Mucosa of rectum (tissue), 2 donors: ENCODE results near the gene TMEM263.
"Not testable (repeated sequence)": the region's sequence is repeated elsewhere in the genome, so short reads cannot be mapped to it uniquely, and the experiment has no call there.

Source experiments
- H3K27ac ChIP-seq, 2 donors: one replicate each; pipeline ENCODE4 v1.7.0; 2013; ENCODE audit warnings: inconsistent platforms in 2 of 2, low read depth in 2 of 2, low read length in 2 of 2
- H3K27me3 ChIP-seq, 2 donors: one replicate each; pipeline ENCODE4 v1.7.0; 2013; ENCODE audit warnings: low read length in 2 of 2; ENCODE audit not compliant: control insufficient read depth in 2 of 2, insufficient read depth in 2 of 2
- H3K36me3 ChIP-seq, 2 donors: one replicate each; pipeline ENCODE4 v1.7.0; 2013; ENCODE audit warnings: low read length in 2 of 2; ENCODE audit not compliant: control insufficient read depth in 2 of 2, insufficient read depth in 2 of 2
- H3K4me1 ChIP-seq, 2 donors: one replicate each; pipeline ENCODE4 v1.7.0; 2013; ENCODE audit warnings: low read length in 2 of 2, mild to moderate bottlenecking in 1 of 2; ENCODE audit not compliant: control insufficient read depth in 2 of 2, insufficient read depth in 2 of 2
- H3K4me3 ChIP-seq, 2 donors: one replicate each; pipeline ENCODE4 v1.7.0; 2013; ENCODE audit warnings: low read length in 2 of 2
- H3K9ac ChIP-seq, 2 donors: one replicate each; pipeline ENCODE4 v1.7.0; 2013; ENCODE audit warnings: low read length in 2 of 2, low read depth in 1 of 2, mild to moderate bottlenecking in 1 of 2
- H3K9me3 ChIP-seq, 2 donors: one replicate each; pipeline ENCODE4 v1.7.0; 2013; ENCODE audit warnings: low read length in 2 of 2; ENCODE audit not compliant: control insufficient read depth in 2 of 2
- donor health status: healthy.
- donor health status: Normal muscosa, but diverticular disease.

Gene TMEM263

DNA sequence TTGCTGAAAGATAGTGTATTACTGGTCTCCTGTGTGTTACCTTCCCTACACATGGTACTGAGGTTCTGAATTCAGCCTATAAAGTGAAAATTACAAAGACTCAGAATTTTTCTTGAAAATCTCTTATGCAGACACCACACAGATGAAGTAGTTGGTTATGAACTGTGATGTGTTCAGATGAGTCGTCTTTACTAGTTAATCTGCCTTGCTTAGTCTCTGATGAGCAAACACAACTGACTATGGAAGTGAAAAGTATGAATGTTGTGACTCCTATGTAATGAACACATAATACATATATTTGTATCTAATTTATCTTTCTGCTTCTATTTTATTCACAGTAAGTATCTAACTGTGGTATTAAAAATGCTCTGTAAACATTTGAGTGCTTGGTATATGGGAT lies 26.5 kb downstream of the TMEM263 start:
- Histone ChIP-seq H3K4me1 (peaks cover 14 to 15% of the 10 kb centered on the region in 2 donors), H3K9me3 (no peaks in the 10 kb centered on the region), H3K27me3 (no peaks in the 10 kb centered on the region), H3K4me3 (no peak overlapping the region), H3K9ac (no peak overlapping the region), H3K27ac (no peak overlapping the region), H3K36me3 (peaks cover 4 to 7% of the 10 kb centered on the region in 2 donors)

DNA sequence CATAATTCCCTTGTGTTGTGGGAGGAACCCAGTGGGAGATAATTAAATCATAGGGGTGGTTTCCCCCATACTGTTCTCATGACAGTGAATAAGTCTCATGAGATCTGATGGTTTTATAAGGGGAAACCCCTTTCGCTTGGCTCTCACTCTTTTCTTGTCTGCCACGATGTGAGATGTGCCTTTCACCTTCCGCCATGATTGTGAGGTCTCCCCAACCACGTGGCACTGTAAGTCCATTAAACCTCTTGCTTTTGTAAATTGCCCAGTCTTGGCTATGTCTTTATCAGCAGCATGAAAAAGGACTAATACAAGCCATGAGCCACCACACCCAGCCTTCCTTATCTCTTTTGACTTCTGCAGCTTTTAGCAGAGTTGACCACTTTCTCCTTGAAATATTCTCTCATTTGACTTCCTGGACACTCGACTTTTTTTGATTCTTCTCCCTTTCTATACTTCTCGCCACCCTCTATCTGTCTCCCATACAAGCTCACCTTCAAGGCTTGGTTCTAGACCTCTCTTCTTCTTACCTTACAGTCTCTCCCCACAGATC lies 29.0 kb downstream of the TMEM263 start:
- H3K27me3 ChIP-seq = no peaks in the 10 kb centered on the region
- H3K4me3 ChIP-seq = no peak overlapping the region
- H3K9ac ChIP-seq = no peak overlapping the region
- H3K36me3 ChIP-seq = peaks cover 4 to 7% of the 10 kb centered on the region in 2 donors
- H3K9me3 ChIP-seq = no peaks in the 10 kb centered on the region
- peaks cover 6 to 7% of the 10 kb centered on the region in 2 donors for H3K4me1 ChIP-seq
- no peak overlapping the region for H3K27ac ChIP-seq

DNA sequence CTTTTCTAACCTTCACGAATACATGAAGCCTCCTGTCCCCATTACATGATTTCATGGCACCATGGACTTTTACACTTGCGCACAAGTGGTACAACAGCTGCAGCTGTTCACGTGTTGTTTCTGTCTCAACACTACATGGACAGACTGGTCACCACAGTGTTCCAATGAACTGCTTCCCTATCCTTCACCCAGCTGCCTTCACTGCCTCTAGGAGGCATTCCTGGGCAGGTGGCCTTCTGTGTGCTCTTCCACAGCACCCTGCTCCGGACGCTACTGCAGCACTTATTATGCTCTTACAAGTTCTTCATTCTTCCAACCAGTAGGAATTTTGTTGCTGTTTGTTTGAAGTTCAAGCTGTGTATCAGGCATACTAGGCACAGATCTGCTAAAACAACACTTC lies 29.8 kb downstream of the TMEM263 start:
- no peaks in the 10 kb centered on the region for H3K27me3 ChIP-seq
- no peaks in the 10 kb centered on the region for H3K9me3 ChIP-seq
- H3K9ac ChIP-seq = no peak overlapping the region
- peaks cover 4 to 7% of the 10 kb centered on the region in 2 donors for H3K36me3 ChIP-seq
- peaks cover 6 to 7% of the 10 kb centered on the region in 2 donors for H3K4me1 ChIP-seq
- H3K4me3 ChIP-seq = no peak overlapping the region
- no peak overlapping the region for H3K27ac ChIP-seq

DNA sequence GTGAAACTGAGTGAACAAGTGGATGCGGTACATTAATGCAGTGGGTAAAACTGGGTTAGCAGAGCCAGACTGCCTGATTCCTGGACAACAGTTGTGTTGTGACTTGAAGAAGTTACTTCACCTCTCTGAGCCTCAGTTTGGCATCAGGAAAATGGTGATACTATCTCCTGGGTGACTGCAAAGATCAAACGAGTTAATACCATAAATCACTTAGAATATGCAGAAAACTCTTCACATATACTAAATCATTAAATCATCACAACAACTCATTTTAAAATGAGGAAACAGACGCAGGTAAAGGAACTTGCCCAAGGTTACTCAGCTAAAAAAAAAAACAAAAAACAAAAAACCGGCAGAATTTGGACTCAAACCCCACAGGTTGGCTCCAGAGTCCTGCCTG lies 30.4 kb downstream of the TMEM263 start:
- Histone ChIP-seq H3K36me3 (peaks cover 4 to 7% of the 10 kb centered on the region in 2 donors), H3K4me1 (peaks cover 6 to 7% of the 10 kb centered on the region in 2 donors), H3K4me3 (peak overlapping the region; percentile 75 to 78), H3K9ac (peak overlapping the region; percentile 82 to 85), H3K9me3 (no peaks in the 10 kb centered on the region), H3K27ac (no peak overlapping the region), H3K27me3 (no peaks in the 10 kb centered on the region)

DNA sequence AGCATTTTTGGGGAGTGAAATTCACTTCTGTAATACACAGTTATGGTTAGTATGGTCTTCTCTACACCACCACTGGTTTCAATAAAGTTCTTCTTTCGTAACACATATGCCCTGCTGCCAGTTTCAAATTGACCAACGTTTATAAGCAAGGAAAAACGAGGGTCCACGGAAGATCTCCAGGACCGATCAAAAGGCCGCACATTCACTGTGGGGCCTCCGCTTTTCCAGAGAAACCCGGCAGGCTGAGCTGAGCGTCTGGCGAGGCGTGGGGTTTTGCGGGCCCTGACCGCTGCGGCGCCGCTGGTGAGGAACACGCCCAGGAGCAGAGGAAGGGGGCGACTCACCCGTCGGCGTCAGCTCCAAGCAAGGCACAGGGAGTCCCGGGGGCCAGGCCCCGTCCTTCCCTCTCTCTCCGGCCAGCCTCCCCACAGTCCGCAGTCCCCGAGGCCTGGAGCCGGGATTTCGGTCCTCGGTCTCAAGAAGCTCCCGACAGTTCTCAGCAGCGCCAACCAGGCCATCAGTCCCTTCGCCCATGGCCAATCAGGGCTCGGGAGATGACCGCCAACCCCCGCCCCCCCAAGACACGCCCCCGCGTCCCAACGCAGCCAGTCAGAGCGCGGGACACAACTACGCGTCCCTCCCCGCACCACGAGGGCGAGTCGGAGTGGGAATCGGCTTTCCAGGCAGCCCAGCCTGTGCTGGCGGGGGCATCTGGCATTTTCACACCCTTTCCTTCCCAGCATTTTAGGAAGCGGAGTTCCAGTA lies 31.1 kb downstream of the TMEM263 start, which contains the start of gene MTERF2:
TSS of gene MTERF2 (minus strand) at position 522 of the 765 bp plus-strand sequence. CDS start 8,432 bp downstream, outside the sequence.
- peaks cover 4 to 7% of the 10 kb centered on the region in 2 donors for H3K36me3 ChIP-seq
- H3K4me1 ChIP-seq = peaks cover 6 to 7% of the 10 kb centered on the region in 2 donors
- H3K9me3 ChIP-seq = no peaks in the 10 kb centered on the region
- peak within 1 kb of the TSS; percentile 75 to 78 for H3K4me3 ChIP-seq
- peak within 1 kb of the TSS; percentile 72 to 78 for H3K27ac ChIP-seq
- H3K27me3 ChIP-seq = no peaks in the 10 kb centered on the region
- peak within 1 kb of the TSS; percentile 82 to 85 for H3K9ac ChIP-seq

DNA sequence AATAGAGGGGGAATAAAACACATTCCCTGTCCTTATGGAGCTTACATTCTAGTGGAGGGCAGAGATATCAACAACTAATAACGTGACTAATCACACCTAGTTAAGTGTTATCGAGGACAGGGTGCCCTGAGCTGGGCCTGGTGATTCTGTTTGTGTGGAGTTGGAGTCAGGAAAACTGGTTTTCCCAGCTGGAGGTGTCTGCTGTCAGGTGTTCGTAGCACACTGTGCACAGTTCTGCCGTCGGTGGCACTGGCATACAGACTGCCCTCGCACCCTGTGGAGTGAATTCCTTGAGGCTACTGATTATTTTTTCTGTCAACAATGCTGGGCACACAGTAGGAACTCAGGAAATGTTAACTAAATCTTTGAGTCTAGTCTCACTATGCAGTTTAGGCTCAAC lies 32.1 kb downstream of the TMEM263 start:
- Histone ChIP-seq H3K9ac (no peak overlapping the region), H3K4me1 (peaks cover 6 to 7% of the 10 kb centered on the region in 2 donors), H3K27me3 (no peaks in the 10 kb centered on the region), H3K27ac (no peak overlapping the region), H3K4me3 (peak overlapping the region in 1 of 2 donors; percentile 78), H3K9me3 (no peaks in the 10 kb centered on the region), H3K36me3 (peaks cover 4 to 7% of the 10 kb centered on the region in 2 donors)

DNA sequence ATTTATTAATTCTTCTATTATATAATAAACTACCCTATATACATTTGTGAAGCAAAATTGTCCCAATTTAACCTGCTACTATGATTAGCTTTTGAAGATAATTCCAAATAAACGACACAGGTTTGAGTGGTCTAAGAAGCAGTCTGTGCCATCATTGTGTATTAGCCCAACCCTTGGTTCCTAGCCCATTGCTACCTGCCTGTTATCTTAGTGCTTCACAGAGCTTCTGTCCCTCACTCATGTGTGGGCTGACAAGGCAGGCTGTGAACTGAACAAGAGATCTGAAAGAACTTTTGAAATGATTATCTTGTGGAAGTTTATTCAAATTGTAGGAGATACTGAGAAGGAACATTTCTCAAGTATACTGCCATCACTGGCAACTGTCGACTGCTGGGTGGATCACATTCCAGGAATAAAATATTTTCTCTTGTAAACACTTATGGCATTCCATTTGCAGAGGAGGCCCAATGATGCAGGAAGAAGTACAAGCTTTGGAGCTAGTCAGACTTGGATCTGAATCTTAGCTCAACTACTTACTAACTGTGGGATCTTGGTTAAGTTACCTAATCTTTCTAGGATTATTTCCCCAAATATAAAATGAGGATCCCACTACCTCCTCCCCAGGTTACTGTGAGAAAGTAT lies 39.0 kb downstream of the TMEM263 start:
- Histone ChIP-seq H3K27ac (no peak overlapping the region), H3K4me1 (no peaks in the 10 kb centered on the region), H3K27me3 (no peaks in the 10 kb centered on the region), H3K4me3 (no peak overlapping the region), H3K9ac (no peak overlapping the region), H3K9me3 (no peaks in the 10 kb centered on the region), H3K36me3 (peaks cover 0 to 7% of the 10 kb centered on the region in 2 donors)

DNA sequence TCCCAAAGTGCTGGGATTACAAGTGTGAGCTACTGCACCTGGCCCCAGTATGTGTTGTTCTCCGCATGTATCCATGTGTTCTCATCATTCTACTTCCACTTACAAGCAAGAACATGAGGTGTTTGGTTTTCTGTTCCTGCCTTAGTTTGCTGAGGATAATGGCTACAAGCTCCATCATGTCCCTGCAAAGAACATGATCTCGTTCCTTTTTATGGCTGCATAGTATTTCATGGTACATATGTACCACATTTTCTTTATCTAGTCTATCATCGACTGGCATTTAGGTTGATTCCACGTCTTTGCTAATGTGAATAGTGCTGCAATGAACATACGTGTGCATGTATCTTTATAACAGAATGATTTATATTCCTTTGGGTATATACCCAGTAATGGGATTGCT lies 40.4 kb downstream of the TMEM263 start:
- H3K9me3 ChIP-seq, H3K4me3 ChIP-seq, H3K27ac ChIP-seq, H3K4me1 ChIP-seq, H3K9ac ChIP-seq, H3K36me3 ChIP-seq, H3K27me3 ChIP-seq: not testable (repeated sequence)

DNA sequence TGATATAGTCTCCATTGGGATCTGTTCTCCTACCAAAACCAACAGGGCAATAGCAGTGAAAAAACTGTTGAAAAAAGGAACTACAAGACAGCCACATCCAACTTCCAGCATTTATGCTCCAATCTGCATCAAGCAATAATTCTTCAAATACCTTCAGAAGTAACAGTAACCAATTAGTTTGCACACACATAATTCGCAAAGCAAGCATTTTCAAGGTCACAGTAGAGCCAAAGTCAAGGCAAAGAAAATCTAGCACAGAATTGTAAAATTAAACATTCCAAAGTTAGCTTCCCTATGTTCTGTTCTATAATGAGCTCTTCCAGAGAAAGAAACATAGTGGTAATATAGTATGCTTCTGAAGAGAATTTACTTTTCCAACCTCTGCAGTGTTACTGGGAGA lies 42.2 kb downstream of the TMEM263 start:
- H3K4me1 ChIP-seq = no peaks in the 10 kb centered on the region
- no peaks in the 10 kb centered on the region for H3K27me3 ChIP-seq
- H3K9ac ChIP-seq = no peak overlapping the region
- H3K9me3 ChIP-seq = no peaks in the 10 kb centered on the region
- peaks cover 0 to 7% of the 10 kb centered on the region in 2 donors for H3K36me3 ChIP-seq
- H3K4me3 ChIP-seq = no peak overlapping the region
- H3K27ac ChIP-seq = no peak overlapping the region

DNA sequence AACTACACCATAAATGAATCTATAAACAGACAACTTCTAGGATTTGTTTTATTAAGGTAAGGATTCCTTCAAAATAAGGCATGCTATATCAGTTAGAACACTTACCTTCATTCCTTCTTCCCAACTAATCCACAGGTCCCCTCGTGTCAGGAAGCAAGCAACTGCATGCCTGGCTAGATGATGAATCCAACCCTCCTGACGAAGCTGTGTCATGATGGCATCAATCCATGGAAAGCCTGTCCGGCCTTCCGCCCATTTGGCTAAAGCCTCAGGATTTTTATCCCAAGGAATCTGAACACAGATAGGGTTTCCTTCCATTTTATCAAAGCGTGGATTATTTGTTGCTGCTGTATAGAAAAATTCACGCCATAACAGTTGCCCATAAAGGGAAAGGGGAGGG lies 43.7 kb downstream of the TMEM263 start:
- no peaks in the 10 kb centered on the region for H3K4me1 ChIP-seq
- no peaks in the 10 kb centered on the region for H3K9me3 ChIP-seq
- H3K36me3 ChIP-seq = peaks cover 0 to 7% of the 10 kb centered on the region in 2 donors
- H3K27ac ChIP-seq = no peak overlapping the region
- no peak overlapping the region for H3K4me3 ChIP-seq
- no peak overlapping the region for H3K9ac ChIP-seq
- H3K27me3 ChIP-seq = no peaks in the 10 kb centered on the region
